Cardiac fibroblast (primary cell): ENCODE data around the gene FBXO42.

Source experiments
- DNase-seq, 2 donors: peaks; one replicate each; pipeline versions ENCODE4 v3.0.0 to v3.0.0-alpha.2; 2010; ENCODE audit warnings: low read depth in 2 of 2
- H3K4me3 ChIP-seq, 2 donors: replicated peaks in 1 of 2; 1 replicate in 1 of 2; 2 replicates in 1 of 2; pipeline ENCODE4 v1.5.1; 2011; ENCODE audit warnings: low read depth in 2 of 2, low read length in 2 of 2, mild to moderate bottlenecking in 2 of 2, moderate library complexity in 1 of 2
- TF ChIP-seq, protein P1 (sequence below): IDR thresholded peaks from one replicate; pipeline ENCODE4 v1.5.1; 2011; ENCODE audit warnings: low read depth, mild to moderate bottlenecking, low read length, inconsistent platforms

FBXO42 gene

DNA sequence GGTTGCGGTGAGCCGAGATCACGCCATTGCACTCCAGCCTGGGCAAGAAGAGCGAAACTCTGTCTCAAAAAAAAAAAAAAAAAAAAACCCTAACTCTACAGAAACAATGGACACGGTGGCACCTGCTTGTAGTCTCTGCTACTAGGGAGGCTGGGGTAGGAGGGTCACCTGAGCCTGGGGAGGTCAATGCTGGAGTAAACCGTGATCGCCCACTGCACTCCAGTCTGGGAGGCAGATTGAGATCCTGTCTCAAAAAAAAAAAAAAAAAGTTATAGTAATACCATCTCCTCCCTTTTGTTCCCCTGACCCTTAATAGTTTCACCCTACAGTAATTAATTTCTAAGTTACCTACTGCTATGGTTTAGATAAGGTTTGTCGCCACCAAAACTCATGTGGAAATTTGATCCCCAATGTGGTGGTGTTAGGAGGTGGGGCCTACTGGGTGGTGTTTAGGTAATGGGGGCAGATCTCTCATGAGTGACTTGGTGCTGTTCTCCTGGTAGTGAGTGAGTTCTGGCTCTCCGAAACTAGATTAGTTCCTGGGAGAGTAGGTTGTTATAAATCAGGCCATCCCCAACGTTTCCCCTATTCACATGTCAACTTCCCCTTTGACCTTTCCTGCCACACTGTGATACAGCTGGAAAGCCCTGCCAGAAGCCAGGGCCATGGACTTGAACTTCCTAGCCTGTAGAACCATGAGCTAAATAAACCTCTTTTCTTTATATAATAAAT, 9.8 kb downstream of the FBXO42 start:
- no peak overlapping the region for H3K4me3 ChIP-seq
- TF ChIP-seq, protein P1, sequence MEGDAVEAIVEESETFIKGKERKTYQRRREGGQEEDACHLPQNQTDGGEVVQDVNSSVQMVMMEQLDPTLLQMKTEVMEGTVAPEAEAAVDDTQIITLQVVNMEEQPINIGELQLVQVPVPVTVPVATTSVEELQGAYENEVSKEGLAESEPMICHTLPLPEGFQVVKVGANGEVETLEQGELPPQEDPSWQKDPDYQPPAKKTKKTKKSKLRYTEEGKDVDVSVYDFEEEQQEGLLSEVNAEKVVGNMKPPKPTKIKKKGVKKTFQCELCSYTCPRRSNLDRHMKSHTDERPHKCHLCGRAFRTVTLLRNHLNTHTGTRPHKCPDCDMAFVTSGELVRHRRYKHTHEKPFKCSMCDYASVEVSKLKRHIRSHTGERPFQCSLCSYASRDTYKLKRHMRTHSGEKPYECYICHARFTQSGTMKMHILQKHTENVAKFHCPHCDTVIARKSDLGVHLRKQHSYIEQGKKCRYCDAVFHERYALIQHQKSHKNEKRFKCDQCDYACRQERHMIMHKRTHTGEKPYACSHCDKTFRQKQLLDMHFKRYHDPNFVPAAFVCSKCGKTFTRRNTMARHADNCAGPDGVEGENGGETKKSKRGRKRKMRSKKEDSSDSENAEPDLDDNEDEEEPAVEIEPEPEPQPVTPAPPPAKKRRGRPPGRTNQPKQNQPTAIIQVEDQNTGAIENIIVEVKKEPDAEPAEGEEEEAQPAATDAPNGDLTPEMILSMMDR, result no peak
- no peak for DNase-seq

DNA sequence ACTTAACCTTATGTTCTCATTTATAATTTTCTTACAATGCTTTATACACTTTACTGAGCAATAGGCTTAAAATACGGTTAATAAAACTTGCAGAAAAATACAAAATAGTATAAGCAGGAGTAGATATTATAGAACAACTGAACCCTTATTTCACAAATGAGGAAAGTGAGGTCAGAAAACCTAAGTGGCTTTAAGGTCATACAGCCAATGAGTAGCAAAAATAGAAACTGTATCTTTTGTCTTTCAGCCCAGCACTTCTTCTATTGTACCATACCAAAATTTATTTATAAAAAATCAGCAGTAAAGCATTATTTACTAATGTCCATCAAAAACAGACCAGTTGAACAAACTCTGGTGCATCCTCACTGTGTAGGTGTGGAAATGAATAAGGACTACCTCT, 11.6 kb downstream of the FBXO42 start:
- no peak for DNase-seq
- H3K4me3 ChIP-seq, result no peak overlapping the region
- TF ChIP-seq, protein P1, result no peak

DNA sequence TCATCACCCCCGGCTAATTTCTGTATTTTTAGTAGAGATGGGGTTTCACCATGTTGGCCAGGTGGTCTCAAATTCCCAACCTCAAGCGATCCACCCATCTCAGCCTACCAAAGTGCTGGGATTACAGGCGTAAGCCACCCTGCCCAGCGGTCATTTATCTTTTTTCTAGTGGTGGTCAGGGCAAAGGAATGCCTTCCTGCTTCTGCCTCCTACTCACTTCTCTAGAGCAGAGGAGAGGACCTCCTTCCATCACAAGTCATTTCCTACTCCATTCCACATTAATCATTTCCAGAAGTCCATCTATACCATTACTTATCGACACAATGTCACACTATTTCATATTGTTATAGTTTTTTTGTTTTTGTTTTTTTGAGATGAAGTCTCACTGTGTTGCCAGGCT, 13.3 kb downstream of the FBXO42 start:
- no peak for DNase-seq
- H3K4me3 ChIP-seq, result no peak overlapping the region
- TF ChIP-seq, protein P1, result no peak

DNA sequence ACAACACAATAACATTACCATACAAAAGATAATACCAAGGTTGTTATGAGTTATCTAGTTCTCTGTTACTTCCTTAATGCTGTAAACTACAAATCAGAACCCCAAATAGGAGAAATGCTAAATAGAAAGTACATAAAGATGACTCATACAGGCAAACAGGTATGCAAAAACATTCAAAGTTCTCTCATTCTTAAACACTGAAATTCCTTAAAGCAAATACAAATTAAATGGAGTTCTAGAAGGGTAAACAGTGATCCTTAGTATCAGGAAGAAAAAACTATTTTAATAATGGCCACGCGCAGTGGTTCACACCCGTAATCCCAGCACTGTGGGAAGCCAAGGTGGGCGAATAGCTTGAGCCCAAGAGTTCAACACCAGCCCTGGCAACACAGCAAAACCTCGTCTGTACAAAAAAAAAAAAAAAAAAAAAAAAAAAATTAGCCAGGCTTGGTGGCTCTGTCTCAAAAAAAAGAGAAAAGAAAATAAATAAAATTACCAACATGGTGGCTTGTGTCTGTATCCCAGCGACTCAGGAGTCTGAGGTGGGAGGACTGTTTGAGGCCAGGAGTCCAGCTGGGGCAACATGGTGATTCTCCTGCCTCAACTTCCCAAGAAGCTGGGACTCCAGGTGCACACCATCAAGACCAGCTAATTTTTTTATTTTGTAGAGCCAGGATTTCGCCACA, 17.5 kb downstream of the FBXO42 start:
- DNase-seq, result no peak
- H3K4me3 ChIP-seq, result no peak overlapping the region
- TF ChIP-seq, protein P1, result no peak

DNA sequence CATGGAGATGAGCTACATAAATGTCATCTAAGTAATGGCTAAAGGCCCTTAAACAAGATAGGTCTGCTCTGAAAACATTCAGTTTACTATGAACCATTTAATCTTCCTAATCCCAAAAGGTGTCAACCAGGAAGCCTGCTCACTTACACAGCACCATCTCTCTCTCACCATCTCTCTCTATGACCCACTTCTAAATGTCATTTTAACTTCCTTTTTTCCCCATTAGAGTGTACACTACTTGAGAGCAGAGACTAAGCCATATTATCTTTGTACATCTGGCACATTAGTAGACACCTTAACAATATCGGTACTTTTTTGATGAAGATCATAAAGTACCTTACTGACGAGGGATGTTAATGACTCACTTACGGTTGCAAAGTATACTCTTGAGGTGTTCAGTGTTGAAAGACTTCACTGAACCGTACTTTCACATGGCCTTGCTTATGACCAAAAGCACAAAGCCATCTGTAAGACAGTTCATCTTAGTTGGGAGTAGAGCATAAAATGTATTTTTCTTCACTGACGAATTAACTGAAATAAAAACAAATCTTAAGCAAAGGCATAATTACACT, 25.4 kb downstream of the FBXO42 start:
- no peak for DNase-seq
- TF ChIP-seq, protein P1, result no peak
- no peak overlapping the region for H3K4me3 ChIP-seq

DNA sequence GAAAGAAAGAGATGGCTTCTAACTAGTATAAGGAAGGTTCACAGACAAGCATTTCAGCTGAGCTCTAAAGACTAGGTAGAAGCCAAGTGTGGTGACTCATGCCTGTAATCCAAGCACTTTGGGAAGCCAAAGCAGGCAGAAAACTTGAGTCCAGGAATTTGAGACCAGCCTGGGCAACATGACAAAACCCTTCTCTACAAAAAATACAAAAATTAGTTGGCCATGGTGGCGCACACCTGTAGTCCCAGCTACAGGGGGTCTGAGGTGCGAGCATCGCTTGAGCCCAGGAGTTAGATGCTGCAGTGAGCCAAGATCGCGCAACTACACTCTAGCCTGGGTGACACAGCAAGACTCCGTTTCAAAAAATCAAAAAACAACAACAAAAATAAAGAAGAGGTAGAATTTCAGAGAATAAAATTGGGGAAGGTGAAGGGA, 27.8 kb downstream of the FBXO42 start:
- TF ChIP-seq, protein P1, result no peak
- H3K4me3 ChIP-seq, result no peak overlapping the region
- peak; percentile 77 to 79 for DNase-seq
